Femur (tissue), 1 donor: Measurements from ENCODE around the gene KRT4.
A peak's percentile ranks its signal among the peaks of the same experiment; 100 is the strongest.

Source experiments
- DNase-seq: peaks from one replicate; pipeline ENCODE4 v3.0.0-alpha.2; 2017

Gene KRT4

GRCh38 chr12:52821826-52822660 lies 8.1 kb upstream of the KRT4 start:
- DNase-seq = no peak

GRCh38 chr12:52821071-52821730 lies 7.3 kb upstream of the KRT4 start:
- DNase-seq = no peak

- DNase-seq = no peak
Measured at GRCh38 chr12:52820521-52820920, 6.6 kb upstream of the KRT4 start.

- DNase-seq = no peak
Measured at GRCh38 chr12:52819731-52820510, 6.0 kb upstream of the KRT4 start.

GRCh38 chr12:52818887-52819420 lies 5.0 kb upstream of the KRT4 start:
- no peak for DNase-seq

- peak; percentile 22 for DNase-seq
Measured at GRCh38 chr12:52818388-52818787, 4.5 kb upstream of the KRT4 start.

GRCh38 chr12:52817699-52818238 lies 3.9 kb upstream of the KRT4 start:
- DNase-seq = no peak

GRCh38 chr12:52817003-52817698 lies 3.2 kb upstream of the KRT4 start:
- DNase-seq = no peak

- DNase-seq = no peak
Measured at GRCh38 chr12:52815676-52816588, 2.0 kb upstream of the KRT4 start.

- no peak for DNase-seq
Measured at GRCh38 chr12:52815161-52815560, 1.2 kb upstream of the KRT4 start.

- no peak for DNase-seq
Measured at GRCh38 chr12:52814710-52815155, 817 bp upstream of the KRT4 start.

- no peak for DNase-seq
Measured at GRCh38 chr12:52813203-52813819, 605 bp downstream of the KRT4 start.

GRCh38 chr12:52812749-52813148 lies 1.2 kb downstream of the KRT4 start:
- no peak for DNase-seq

- no peak for DNase-seq
Measured at GRCh38 chr12:52812073-52812400, 1.9 kb downstream of the KRT4 start.

- DNase-seq = no peak
Measured at GRCh38 chr12:52811191-52812072, 2.5 kb downstream of the KRT4 start.

- DNase-seq = no peak
Measured at GRCh38 chr12:52810554-52810953, 3.4 kb downstream of the KRT4 start.

- DNase-seq = no peak
Measured at GRCh38 chr12:52809166-52809565, 4.8 kb downstream of the KRT4 start.

GRCh38 chr12:52808573-52809160 lies 5.2 kb downstream of the KRT4 start:
- no peak for DNase-seq
